GM12892 (cell line): ENCODE measurements around the gene SPG7.

ENCODE experiments used
- POLR2A ChIP-seq: IDR thresholded peaks from 2 replicates; pipeline ENCODE4 v1.6.1; 2011; ENCODE audit warnings: low read depth, low read length, control low read depth
- POLR2AphosphoS5 ChIP-seq: IDR thresholded peaks from 2 replicates; pipeline ENCODE4 v1.6.1; 2011; ENCODE audit warnings: low read depth, low read length, control low read depth
- TAF1 ChIP-seq: IDR thresholded peaks from 2 replicates; pipeline ENCODE4 v1.6.1; 2011; ENCODE audit warnings: low read depth, mild to moderate bottlenecking, control low read depth, low read length, borderline replicate concordance

DNA sequence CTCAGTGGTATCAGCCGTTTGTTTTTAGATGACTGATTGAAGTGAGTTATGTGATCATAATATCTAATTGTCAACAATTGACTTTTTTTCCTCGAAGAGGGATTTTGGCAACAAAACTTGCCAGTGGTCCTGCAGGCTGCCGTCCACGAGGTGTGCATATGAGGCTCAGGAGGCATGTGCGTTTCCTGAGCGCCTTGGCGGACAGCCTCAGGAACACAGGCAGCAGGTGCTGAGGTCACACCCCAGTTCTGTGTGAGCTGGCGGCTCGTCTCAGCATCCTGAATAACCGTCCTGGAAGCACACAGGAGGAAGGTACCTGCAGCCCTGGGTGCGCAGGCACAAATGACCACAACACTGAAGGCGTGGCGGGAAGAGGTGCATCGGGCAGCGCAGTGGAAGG lies 11.7 kb downstream of the SPG7 start:
- TF ChIP-seq POLR2A (no peak), POLR2AphosphoS5 (no peak), TAF1 (no peak)
